Measurements from ENCODE around the gene RPRD2.

Gene RPRD2

DNA sequence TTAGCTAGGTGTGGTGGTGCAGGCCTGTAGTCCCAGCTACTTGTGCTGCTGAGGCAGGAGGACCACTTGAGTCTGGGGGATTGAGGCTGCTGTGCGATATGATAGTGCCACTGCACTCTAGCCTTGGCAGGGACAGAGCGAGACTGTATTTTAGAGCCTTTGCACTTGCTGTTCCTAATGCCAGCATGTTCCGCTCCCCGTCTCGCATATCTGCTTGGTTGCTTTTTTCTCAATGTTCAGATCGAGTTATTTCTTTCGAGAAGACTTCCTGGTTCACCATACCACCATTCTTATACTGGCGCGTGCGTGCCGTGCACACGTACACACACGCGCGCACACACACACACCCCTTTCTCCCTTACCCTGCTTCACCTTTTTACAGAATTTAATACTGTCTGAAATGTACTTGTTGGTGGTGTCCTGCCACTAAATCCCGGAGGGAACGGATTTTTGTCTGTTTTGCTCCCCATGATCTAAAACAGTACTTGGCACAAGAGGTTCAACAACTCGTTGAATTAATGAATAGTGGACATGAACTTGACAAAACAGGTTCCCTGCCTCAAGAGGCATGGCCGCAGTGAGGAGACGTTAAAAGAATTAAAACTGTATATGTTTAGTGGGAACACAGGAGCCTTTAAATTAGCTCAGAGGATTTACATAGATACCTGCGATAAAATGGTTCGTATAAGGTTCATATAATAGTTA is 1.1 kb upstream of the RPRD2 start:
- H3K27ac ChIP-seq = peak overlapping the region; percentile 99
- TF ChIP-seq, protein P1, sequence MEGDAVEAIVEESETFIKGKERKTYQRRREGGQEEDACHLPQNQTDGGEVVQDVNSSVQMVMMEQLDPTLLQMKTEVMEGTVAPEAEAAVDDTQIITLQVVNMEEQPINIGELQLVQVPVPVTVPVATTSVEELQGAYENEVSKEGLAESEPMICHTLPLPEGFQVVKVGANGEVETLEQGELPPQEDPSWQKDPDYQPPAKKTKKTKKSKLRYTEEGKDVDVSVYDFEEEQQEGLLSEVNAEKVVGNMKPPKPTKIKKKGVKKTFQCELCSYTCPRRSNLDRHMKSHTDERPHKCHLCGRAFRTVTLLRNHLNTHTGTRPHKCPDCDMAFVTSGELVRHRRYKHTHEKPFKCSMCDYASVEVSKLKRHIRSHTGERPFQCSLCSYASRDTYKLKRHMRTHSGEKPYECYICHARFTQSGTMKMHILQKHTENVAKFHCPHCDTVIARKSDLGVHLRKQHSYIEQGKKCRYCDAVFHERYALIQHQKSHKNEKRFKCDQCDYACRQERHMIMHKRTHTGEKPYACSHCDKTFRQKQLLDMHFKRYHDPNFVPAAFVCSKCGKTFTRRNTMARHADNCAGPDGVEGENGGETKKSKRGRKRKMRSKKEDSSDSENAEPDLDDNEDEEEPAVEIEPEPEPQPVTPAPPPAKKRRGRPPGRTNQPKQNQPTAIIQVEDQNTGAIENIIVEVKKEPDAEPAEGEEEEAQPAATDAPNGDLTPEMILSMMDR (conservative IDR thresholded peaks at IDR 0.05) = no peak

DNA sequence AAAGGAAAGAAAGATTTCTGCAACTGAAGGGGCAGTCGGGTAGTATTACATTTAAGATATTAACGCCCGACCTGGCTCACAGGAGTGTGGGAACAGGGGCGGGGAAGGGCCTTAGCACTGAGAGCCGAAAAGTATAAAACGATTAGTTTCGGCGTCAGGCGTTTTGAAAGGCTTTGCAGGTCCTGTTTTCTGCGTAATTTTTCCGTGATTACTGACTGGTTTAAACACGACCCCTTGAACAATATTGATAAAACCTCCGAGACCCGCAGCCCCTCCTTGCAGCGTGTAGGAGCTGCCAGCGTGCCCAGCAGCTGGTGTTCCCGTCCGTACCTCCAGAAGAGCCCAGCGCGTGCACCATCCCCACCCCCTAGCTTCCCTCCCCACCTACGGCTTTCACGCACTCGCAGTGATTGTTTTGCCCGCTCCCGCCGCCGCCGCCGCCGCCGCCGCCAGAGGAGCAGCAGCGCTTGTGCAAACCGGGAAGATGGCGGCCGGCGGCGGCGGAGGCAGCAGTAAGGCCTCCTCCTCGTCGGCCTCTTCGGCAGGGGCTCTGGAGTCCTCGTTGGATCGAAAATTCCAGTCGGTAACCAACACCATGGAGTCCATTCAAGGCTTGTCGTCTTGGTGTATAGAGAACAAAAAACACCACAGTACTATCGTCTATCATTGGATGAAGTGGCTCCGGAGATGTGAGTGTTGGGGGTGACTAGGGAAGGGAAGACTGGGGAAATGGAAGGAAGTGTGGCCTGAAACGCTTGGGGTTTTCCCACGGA is 470 bp downstream of the RPRD2 start:
- TF ChIP-seq, protein P1 (conservative IDR thresholded peaks at IDR 0.05) = peak; percentile 18

DNA sequence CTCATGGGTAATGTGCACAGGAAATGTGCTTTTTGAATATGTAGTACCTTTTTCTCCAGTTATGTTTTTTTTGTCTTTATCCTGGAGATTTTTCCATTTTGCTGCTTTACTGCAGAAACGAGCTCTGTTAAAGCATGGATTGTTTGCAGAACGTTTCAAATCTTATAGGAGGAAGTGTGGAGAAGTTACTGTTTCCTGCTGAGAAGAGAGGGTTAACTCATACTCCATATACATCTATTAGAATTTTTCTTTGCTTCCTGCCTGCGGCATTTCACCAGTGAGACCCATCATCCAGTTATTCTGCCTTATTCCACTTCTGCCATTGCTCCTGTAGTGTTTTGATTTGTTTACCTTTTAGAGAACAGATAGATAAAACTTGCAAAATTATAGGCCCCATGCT is 2.0 kb downstream of the RPRD2 start:
- H3K27ac ChIP-seq = peak overlapping the region; percentile 99

More for the DNA sequence above, 470 bp downstream of the RPRD2 start:
- peak overlapping the region; percentile 99 for H3K27ac ChIP-seq

DNA sequence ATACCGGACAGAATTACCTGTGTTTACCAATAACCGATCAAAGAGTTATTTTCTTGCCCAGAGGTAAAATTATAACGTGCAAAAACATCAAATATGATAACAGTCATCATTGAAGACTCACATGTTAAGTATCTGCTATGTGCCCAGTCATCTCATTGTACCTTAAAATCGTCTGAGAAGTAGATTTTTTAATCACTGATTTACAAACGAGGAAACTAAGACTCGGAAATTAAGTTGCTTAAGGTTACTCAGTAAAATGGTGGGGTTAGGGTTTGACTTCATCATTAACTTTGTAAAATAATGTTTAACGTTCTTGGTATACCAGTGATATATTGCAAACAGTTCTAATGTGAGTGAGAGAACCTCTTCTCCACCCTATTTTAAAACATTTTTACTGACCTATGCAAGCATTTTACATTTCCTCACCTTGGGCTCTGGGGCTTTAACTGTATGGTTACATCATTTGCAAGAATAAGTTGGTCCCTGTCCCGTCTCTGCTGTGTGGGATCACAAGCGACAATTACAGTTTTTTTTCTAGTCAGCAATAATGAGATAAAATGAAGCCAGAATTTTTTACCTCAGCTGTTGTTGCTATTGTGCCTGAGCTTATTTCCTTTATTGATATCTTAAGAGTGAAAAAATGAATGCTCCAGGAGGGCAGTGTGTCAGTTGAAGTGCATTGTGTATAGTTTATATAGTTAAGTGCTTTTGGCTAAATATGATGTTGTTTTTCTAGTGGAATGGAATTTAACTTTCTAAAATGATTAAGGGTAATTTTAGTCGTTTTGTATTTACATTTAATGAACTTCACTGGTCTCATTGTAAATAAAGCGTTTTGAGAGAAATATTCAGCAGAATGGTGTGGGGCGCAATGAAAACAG is 2.7 kb downstream of the RPRD2 start:
- peak overlapping the region; percentile 99 for H3K27ac ChIP-seq
- TF ChIP-seq, protein P1 (conservative IDR thresholded peaks at IDR 0.05) = no peak

More for the DNA sequence above, 2.0 kb downstream of the RPRD2 start:
- TF ChIP-seq, protein P1 (conservative IDR thresholded peaks at IDR 0.05) = no peak

DNA sequence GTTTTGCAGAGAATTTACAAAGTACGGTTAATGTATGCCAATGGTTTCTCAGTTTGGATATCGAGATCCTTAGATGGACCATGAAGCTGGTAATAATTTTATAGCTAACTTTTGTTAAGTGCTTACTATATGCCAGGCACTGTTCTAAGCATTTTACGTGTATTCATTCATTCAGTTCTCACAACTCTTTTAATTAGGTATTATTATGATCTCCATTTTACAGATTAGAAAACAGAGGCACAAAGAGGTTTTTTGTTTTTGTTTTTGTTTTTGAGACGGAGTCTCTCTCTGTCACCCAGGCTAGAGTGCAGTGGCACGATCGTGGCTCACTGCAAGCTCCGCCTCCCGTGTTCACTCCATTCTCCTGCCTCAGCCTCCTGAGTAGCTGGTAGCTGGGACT is 7.2 kb downstream of the RPRD2 start:
- TF ChIP-seq, protein P1 (conservative IDR thresholded peaks at IDR 0.05) = no peak
- H3K27ac ChIP-seq = no peak overlapping the region

DNA sequence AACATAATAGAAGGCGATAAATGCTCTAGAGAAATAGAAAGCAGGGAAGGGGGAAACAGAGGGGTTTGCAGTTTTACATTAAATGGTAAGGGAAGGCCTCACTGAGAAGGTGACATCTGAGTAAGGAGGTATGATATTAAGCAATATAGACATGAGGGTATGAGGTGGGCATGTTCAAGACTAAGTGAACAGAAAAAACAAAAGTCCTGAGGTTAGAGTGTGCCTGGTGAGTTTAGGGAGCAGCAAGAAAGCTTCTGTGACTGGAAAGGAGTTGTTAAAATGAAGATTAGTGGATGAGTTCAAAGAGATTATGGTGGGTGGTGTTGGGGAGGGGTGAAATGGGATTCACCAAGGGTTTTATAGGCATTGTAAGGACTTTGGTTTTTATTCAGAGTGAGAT is 8.6 kb downstream of the RPRD2 start:
- TF ChIP-seq, protein P1 (conservative IDR thresholded peaks at IDR 0.05) = no peak
- no peak overlapping the region for H3K27ac ChIP-seq

DNA sequence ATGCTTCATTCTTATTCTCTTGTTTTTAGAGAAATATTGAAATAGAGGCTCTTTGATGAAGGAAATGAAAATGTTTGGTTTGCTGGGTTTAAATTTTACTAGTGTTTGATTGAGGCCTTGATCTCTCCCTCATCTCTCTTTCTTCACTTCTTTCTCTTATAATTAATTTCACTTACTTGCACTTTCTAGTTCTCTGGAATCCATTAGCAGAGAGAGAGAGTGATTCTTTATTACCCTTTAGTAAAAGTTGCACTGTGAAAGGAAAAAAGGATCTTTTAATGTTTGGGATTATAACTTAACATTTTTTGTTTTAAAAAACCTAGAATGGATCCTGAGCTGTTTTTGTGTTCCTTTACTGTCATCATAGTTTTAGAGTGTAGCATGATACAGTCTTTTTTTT is 12.2 kb downstream of the RPRD2 start:
- TF ChIP-seq, protein P1 (conservative IDR thresholded peaks at IDR 0.05) = no peak
- peak overlapping the region; percentile 27 for H3K27ac ChIP-seq

All from VCaP (cell line).